ENCODE results near the gene STX5. TPM values are rescaled to one million over a fixed set of nuclear protein-coding genes. Genes with fewer than 3 reads are reported as not detected.
A peak's percentile ranks its signal among the peaks of the same experiment; 100 is the strongest.

STX5 gene
- total RNA-seq, 2 experiments from 2014 or later = 22.0 to 22.8 TPM

- no peaks in the 10 kb centered on the region for H3K9me3 Mint-ChIP-seq
- ATAC-seq (no peak), DNase-seq (no peak)
- no peak overlapping the region for H3K27ac Mint-ChIP-seq
- intact Hi-C loops (cut with micrococcal nuclease) = no loop called here
- no peaks in the 10 kb centered on the region for H3K27me3 Mint-ChIP-seq
- H3K4me3 Mint-ChIP-seq = no peak overlapping the region
- H3K36me3 Mint-ChIP-seq (ENCODE audit: low read depth) = peaks cover 62% of the 10 kb centered on the region
- ChIA-PET POLR2A (interaction anchor here (0.7 to 9.6 kb wide), 15 partner anchors 10 to 136 kb away, joined by 3 to 228 read pairs (median 3); partner anchors contain the start of genes C11orf98, CSKMT, POLR2G and TEX54), CTCF (interaction anchor here (1.1 to 3.0 kb wide), 3 partner anchors 13 to 62 kb away, joined by 3 to 13 read pairs (median 10); partner anchors contain the start of gene TMEM179B)
- TF ChIP-seq CTCF (IDR thresholded peaks at IDR 0.05) = no peak
- H3K4me1 Mint-ChIP-seq (ENCODE audit: low read depth) = peaks cover 37% of the 10 kb centered on the region
Observed at GRCh38 chr11:62801071-62801470, 30.8 kb downstream of the STX5 start.

GRCh38 chr11:62799486-62799885 is 32.4 kb downstream of the STX5 start:
- peaks cover 36% of the 10 kb centered on the region for H3K4me1 Mint-ChIP-seq (ENCODE audit: low read depth)
- H3K9me3 Mint-ChIP-seq = no peaks in the 10 kb centered on the region
- POLR2A ChIA-PET = interaction anchor here (0.7 to 9.6 kb wide), 8 partner anchors 9 to 385 kb away, joined by 3 to 228 read pairs (median 3); partner anchors contain the start of genes HNRNPUL2, TMEM179B and TMEM223
- intact Hi-C loops (cut with micrococcal nuclease) = no loop called here
- H3K27me3 Mint-ChIP-seq = no peaks in the 10 kb centered on the region
- DNase-seq = no peak
- CTCF ChIA-PET = interaction anchor here (2.3 to 3.0 kb wide), 2 partner anchors 12 to 13 kb away, joined by 10 to 13 read pairs; partner anchors contain the start of gene TMEM179B
- H3K4me3 Mint-ChIP-seq = no peak overlapping the region
- ATAC-seq = no peak
- H3K27ac Mint-ChIP-seq = peak overlapping the region; percentile 34
- TF ChIP-seq CTCF (IDR thresholded peaks at IDR 0.05) = no peak
- H3K36me3 Mint-ChIP-seq (ENCODE audit: low read depth) = peaks cover 70% of the 10 kb centered on the region

- intact Hi-C loops (cut with micrococcal nuclease) = no loop called here
- H3K9me3 Mint-ChIP-seq = no peaks in the 10 kb centered on the region
- H3K27me3 Mint-ChIP-seq = no peaks in the 10 kb centered on the region
- no peak overlapping the region for H3K27ac Mint-ChIP-seq
- H3K36me3 Mint-ChIP-seq (ENCODE audit: low read depth) = peaks cover 61% of the 10 kb centered on the region
- ChIA-PET POLR2A (interaction anchor here (0.7 to 11.0 kb wide), 17 partner anchors 8 to 85 kb away, joined by 3 to 228 read pairs (median 5); partner anchors contain the start of genes HNRNPUL2, NXF1, POLR2G and SLC3A2), CTCF (interaction anchor here (0.9 to 2.9 kb wide), 3 partner anchors 8 to 70 kb away, joined by 3 to 21 read pairs (median 3); partner anchors contain the start of gene TMEM179B)
- H3K4me3 Mint-ChIP-seq = no peak overlapping the region
- TF ChIP-seq CTCF (IDR thresholded peaks at IDR 0.05) = no peak
- DNase-seq = no peak
- ATAC-seq = no peak
- H3K4me1 Mint-ChIP-seq (ENCODE audit: low read depth) = peaks cover 21% of the 10 kb centered on the region
Observed at GRCh38 chr11:62796281-62796680, 35.6 kb downstream of the STX5 start.

GRCh38 chr11:62794201-62794775 is 37.6 kb downstream of the STX5 start:
- ChIA-PET POLR2A (interaction anchor here (0.9 to 11.0 kb wide), 13 partner anchors 9 to 93 kb away, joined by 3 to 228 read pairs (median 6); partner anchors contain the start of genes NXF1, SLC3A2, STX5 and TEX54), CTCF (interaction anchor here (0.9 to 1.1 kb wide), 3 partner anchors 8 to 122 kb away, joined by 3 to 5 read pairs (median 3); partner anchors contain the start of genes LBHD1, TAF6L and UQCC3)
- Mint-ChIP-seq H3K9me3 (no peaks in the 10 kb centered on the region), H3K36me3 (ENCODE audit: low read depth) (peaks cover 70% of the 10 kb centered on the region), H3K4me3 (no peak overlapping the region), H3K27ac (peak overlapping the region; percentile 32), H3K4me1 (ENCODE audit: low read depth) (peaks cover 35% of the 10 kb centered on the region), H3K27me3 (no peaks in the 10 kb centered on the region)
- ATAC-seq = no peak
- intact Hi-C loops (cut with micrococcal nuclease) = no loop called here
- no peak for DNase-seq
- TF ChIP-seq CTCF (IDR thresholded peaks at IDR 0.05) = no peak

- H3K9me3 Mint-ChIP-seq = no peaks in the 10 kb centered on the region
- intact Hi-C loops (cut with micrococcal nuclease) = no loop called here
- peaks cover 71% of the 10 kb centered on the region for H3K36me3 Mint-ChIP-seq (ENCODE audit: low read depth)
- H3K27ac Mint-ChIP-seq = peak overlapping the region; percentile 91
- ATAC-seq (peak; percentile 12), DNase-seq (peak; percentile 31)
- POLR2A ChIA-PET = interaction anchor here (1.0 to 11.0 kb wide), 11 partner anchors 12 to 127 kb away, joined by 3 to 228 read pairs (median 4); partner anchors contain the start of genes C11orf98, CSKMT, NXF1 and SLC3A2
- H3K27me3 Mint-ChIP-seq = no peaks in the 10 kb centered on the region
- H3K4me1 Mint-ChIP-seq (ENCODE audit: low read depth) = peaks cover 41% of the 10 kb centered on the region
- H3K4me3 Mint-ChIP-seq = peak overlapping the region; percentile 91
- no peak for TF ChIP-seq CTCF (IDR thresholded peaks at IDR 0.05)
- CTCF ChIA-PET = interaction anchor here (0.8 kb wide), 1 partner anchor 19 kb away, joined by 4 read pairs; no protein-coding TSS in a partner anchor
Observed at GRCh38 chr11:62792202-62792575, 39.7 kb downstream of the STX5 start.
